ENCODE results near the gene ELAVL3.
"Not testable (repeated sequence)": the region's sequence is repeated elsewhere in the genome, so short reads cannot be mapped to it uniquely, and the experiment has no call there.

ELAVL3 gene

GRCh38 chr19:11457831-11458230, 23.0 kb downstream of the ELAVL3 start:
- Mint-ChIP-seq H3K27me3 (peaks cover 15% of the 10 kb centered on the region), H3K27ac (no peak overlapping the region), H3K4me1 (no peaks in the 10 kb centered on the region), H3K9me3 (no peaks in the 10 kb centered on the region), H3K36me3 (ENCODE audit: low read depth) (no peaks in the 10 kb centered on the region), H3K4me3 (no peak overlapping the region)
- ATAC-seq (no peak), DNase-seq (no peak)

- no peak for ATAC-seq
- DNase-seq: no peak
- Mint-ChIP-seq H3K4me3 (no peak overlapping the region), H3K27me3 (peaks cover 15% of the 10 kb centered on the region), H3K4me1 (no peaks in the 10 kb centered on the region), H3K36me3 (ENCODE audit: low read depth) (no peaks in the 10 kb centered on the region), H3K9me3 (no peaks in the 10 kb centered on the region), H3K27ac (no peak overlapping the region)
Measured at GRCh38 chr19:11457115-11457514, 23.7 kb downstream of the ELAVL3 start.

- no peaks in the 10 kb centered on the region for H3K9me3 Mint-ChIP-seq
- H3K27me3 Mint-ChIP-seq: peaks cover 15% of the 10 kb centered on the region
- ATAC-seq (no peak), DNase-seq (no peak)
- no peaks in the 10 kb centered on the region for H3K4me1 Mint-ChIP-seq
- no peaks in the 10 kb centered on the region for H3K36me3 Mint-ChIP-seq (ENCODE audit: low read depth)
- H3K4me3 Mint-ChIP-seq: no peak overlapping the region
- no peak overlapping the region for H3K27ac Mint-ChIP-seq
Measured at GRCh38 chr19:11456659-11457058, 24.2 kb downstream of the ELAVL3 start.

GRCh38 chr19:11455233-11455554, 25.7 kb downstream of the ELAVL3 start:
- H3K27ac Mint-ChIP-seq; H3K9me3 Mint-ChIP-seq; ATAC-seq; DNase-seq; H3K4me3 Mint-ChIP-seq; H3K4me1 Mint-ChIP-seq; H3K36me3 Mint-ChIP-seq (ENCODE audit: low read depth): not testable (repeated sequence)
- H3K27me3 Mint-ChIP-seq: peaks cover 13% of the 10 kb centered on the region

GRCh38 chr19:11453468-11454341, 27.1 kb downstream of the ELAVL3 start:
- DNase-seq (peak; percentile 37), ATAC-seq (no peak)
- Mint-ChIP-seq H3K36me3 (ENCODE audit: low read depth) (no peaks in the 10 kb centered on the region), H3K9me3 (no peaks in the 10 kb centered on the region), H3K27me3 (peaks cover 9% of the 10 kb centered on the region), H3K27ac (no peak overlapping the region), H3K4me1 (no peaks in the 10 kb centered on the region), H3K4me3 (no peak overlapping the region)

GRCh38 chr19:11452620-11453310, 28.1 kb downstream of the ELAVL3 start:
- Mint-ChIP-seq H3K9me3 (no peaks in the 10 kb centered on the region), H3K27ac (no peak overlapping the region), H3K4me3 (no peak overlapping the region), H3K36me3 (ENCODE audit: low read depth) (no peaks in the 10 kb centered on the region), H3K4me1 (no peaks in the 10 kb centered on the region), H3K27me3 (peaks cover 3% of the 10 kb centered on the region)
- ATAC-seq: no peak
- DNase-seq: no peak

GRCh38 chr19:11451871-11452619, 28.8 kb downstream of the ELAVL3 start:
- Mint-ChIP-seq H3K36me3 (ENCODE audit: low read depth) (no peaks in the 10 kb centered on the region), H3K27ac (no peak overlapping the region), H3K4me3 (no peak overlapping the region), H3K9me3 (no peaks in the 10 kb centered on the region), H3K27me3 (peaks cover 3% of the 10 kb centered on the region), H3K4me1 (no peaks in the 10 kb centered on the region)
- no peak for DNase-seq
- ATAC-seq: no peak

GRCh38 chr19:11451327-11451870, 29.4 kb downstream of the ELAVL3 start:
- H3K4me3 Mint-ChIP-seq: no peak overlapping the region
- H3K9me3 Mint-ChIP-seq: no peaks in the 10 kb centered on the region
- ATAC-seq (no peak), DNase-seq (no peak)
- H3K27me3 Mint-ChIP-seq: peaks cover 3% of the 10 kb centered on the region
- H3K4me1 Mint-ChIP-seq: no peaks in the 10 kb centered on the region
- no peaks in the 10 kb centered on the region for H3K36me3 Mint-ChIP-seq (ENCODE audit: low read depth)
- no peak overlapping the region for H3K27ac Mint-ChIP-seq

GRCh38 chr19:11450570-11451326, 30.1 kb downstream of the ELAVL3 start:
- Mint-ChIP-seq H3K36me3 (ENCODE audit: low read depth) (no peaks in the 10 kb centered on the region), H3K27me3 (peaks cover 3% of the 10 kb centered on the region), H3K9me3 (no peaks in the 10 kb centered on the region), H3K4me3 (no peak overlapping the region), H3K4me1 (no peaks in the 10 kb centered on the region), H3K27ac (no peak overlapping the region)
- DNase-seq (no peak), ATAC-seq (no peak)

- Mint-ChIP-seq H3K27ac (no peak overlapping the region), H3K27me3 (peaks cover 3% of the 10 kb centered on the region), H3K4me3 (no peak overlapping the region), H3K9me3 (no peaks in the 10 kb centered on the region), H3K4me1 (no peaks in the 10 kb centered on the region), H3K36me3 (ENCODE audit: low read depth) (peaks cover 1% of the 10 kb centered on the region)
- DNase-seq (no peak), ATAC-seq (no peak)
Measured at GRCh38 chr19:11448923-11449554, 31.8 kb downstream of the ELAVL3 start.

- no peak for ATAC-seq
- no peak for DNase-seq
- Mint-ChIP-seq H3K36me3 (ENCODE audit: low read depth) (peaks cover 3% of the 10 kb centered on the region), H3K4me3 (no peak overlapping the region), H3K27me3 (peaks cover 2% of the 10 kb centered on the region), H3K27ac (no peak overlapping the region), H3K9me3 (no peaks in the 10 kb centered on the region), H3K4me1 (no peaks in the 10 kb centered on the region)
Measured at GRCh38 chr19:11448410-11448809, 32.4 kb downstream of the ELAVL3 start.

- ATAC-seq: no peak
- DNase-seq: no peak
- H3K9me3 Mint-ChIP-seq: no peaks in the 10 kb centered on the region
- H3K27me3 Mint-ChIP-seq: no peaks in the 10 kb centered on the region
- peaks cover 5% of the 10 kb centered on the region for H3K36me3 Mint-ChIP-seq (ENCODE audit: low read depth)
- H3K27ac Mint-ChIP-seq: no peak overlapping the region
- no peaks in the 10 kb centered on the region for H3K4me1 Mint-ChIP-seq
- H3K4me3 Mint-ChIP-seq: no peak overlapping the region
Measured at GRCh38 chr19:11447347-11448262, 33.2 kb downstream of the ELAVL3 start.

Data from activated naive CD8-positive, alpha-beta T cell treated with anti-CD3 and anti-CD28 coated beads, Interleukin-2, amount 50 U/mL, for 24 hours (primary cell).